HepG2 (cell line): ENCODE results near the gene MTRR.

Experiments used
- KDM5B ChIP-seq: sonication (generic); formaldehyde crosslinking; IDR thresholded peaks from 2 replicates; pipeline ENCODE4 v1.4.0; 2020; ENCODE audit warnings: missing genetic modification reagents, mild to moderate bottlenecking, borderline replicate concordance
- MXI1 ChIP-seq: IDR thresholded peaks from 3 replicates; pipeline ENCODE4 v1.6.1; 2012; ENCODE audit warnings: low read depth, low read length, inconsistent platforms, borderline replicate concordance

- TF ChIP-seq KDM5B (CRISPR knock-in tag) (no peak), MXI1 (no peak)
These were observed 34.0 kb downstream of the MTRR start for GRCh38 chr5:7902666-7903625.
